OCI-LY1 (cell line): ENCODE results near the gene IER3IP1.

ENCODE experiments used
- CTCF ChIP-seq: fragments of 200-600 bp; sonication (generic), shearing (Covaris generic); IDR thresholded peaks from 2 replicates; pipeline ENCODE4 v1.5.1; 2017; ENCODE audit warnings: mild to moderate bottlenecking, antibody characterized with exemption, low read length, moderate library complexity, mixed read lengths
- EZH2 ChIP-seq: fragments of 200-600 bp; sonication (generic), shearing (Covaris generic); IDR thresholded peaks from 2 replicates; pipeline ENCODE4 v1.8.0; 2017; ENCODE audit warnings: borderline replicate concordance, mixed run types, mild to moderate bottlenecking, antibody characterized with exemption, low read length, moderate library complexity, mixed read lengths

GRCh38 chr18:47113796-47114540 lies 62.2 kb downstream of the IER3IP1 start:
- TF ChIP-seq CTCF: no peak
- no peak for TF ChIP-seq EZH2
